GM18505 (cell line): ENCODE measurements around the gene NEXMIF.
"Not testable (repeated sequence)": the region's sequence is repeated elsewhere in the genome, so short reads cannot be mapped to it uniquely, and the experiment has no call there.

Source experiments
- ATAC-seq: cut with Tn5 transposase; IDR thresholded peaks from one replicate; pipeline ENCODE4 v1.9.1; 2021; ENCODE audit not compliant: unreplicated experiment
- POLR2A ChIP-seq: IDR thresholded peaks from 4 replicates; pipeline ENCODE4 v1.6.1; 2011; ENCODE audit warnings: borderline replicate concordance; ENCODE audit not compliant: insufficient read depth, insufficient read length; ENCODE audit errors: extremely low read depth

NEXMIF gene

GRCh38 chrX:74890676-74891430, 34.4 kb downstream of the NEXMIF start:
- no peak for TF ChIP-seq POLR2A
- ATAC-seq: peak; percentile 98

GRCh38 chrX:74882383-74882782, 42.9 kb downstream of the NEXMIF start:
- ATAC-seq: not testable (repeated sequence)

GRCh38 chrX:74865725-74866124, 59.5 kb downstream of the NEXMIF start:
- ATAC-seq: no peak
- TF ChIP-seq POLR2A: no peak

- no peak for ATAC-seq
These were observed 72.0 kb downstream of the NEXMIF start for GRCh38 chrX:74853255-74853654.

GRCh38 chrX:74835566-74835965, 89.7 kb downstream of the NEXMIF start:
- no peak for ATAC-seq
- TF ChIP-seq POLR2A: no peak

More at GRCh38 chrX:74853255-74853654, 72.0 kb downstream of the NEXMIF start:
- TF ChIP-seq POLR2A: no peak

- not testable (repeated sequence) for ATAC-seq
These were observed 105.5 kb downstream of the NEXMIF start for GRCh38 chrX:74819797-74820196.

- no peak for ATAC-seq
- TF ChIP-seq POLR2A: no peak
These were observed 110.6 kb downstream of the NEXMIF start for GRCh38 chrX:74814681-74815080.

GRCh38 chrX:74804574-74804973, 120.7 kb downstream of the NEXMIF start:
- no peak for TF ChIP-seq POLR2A

GRCh38 chrX:74800062-74800461, 125.2 kb downstream of the NEXMIF start:
- no peak for TF ChIP-seq POLR2A
- ATAC-seq: no peak

More at GRCh38 chrX:74804574-74804973, 120.7 kb downstream of the NEXMIF start:
- no peak for ATAC-seq

GRCh38 chrX:74797338-74797887, 127.8 kb downstream of the NEXMIF start:
- TF ChIP-seq POLR2A: no peak
- no peak for ATAC-seq

- no peak for TF ChIP-seq POLR2A
- ATAC-seq: no peak
These were observed 136.6 kb downstream of the NEXMIF start for GRCh38 chrX:74788545-74789086.

GRCh38 chrX:74784629-74785028, 140.6 kb downstream of the NEXMIF start:
- no peak for TF ChIP-seq POLR2A
- no peak for ATAC-seq

GRCh38 chrX:74781507-74782034, 143.7 kb downstream of the NEXMIF start:
- ATAC-seq: peak; percentile 70
- no peak for TF ChIP-seq POLR2A

- no peak for TF ChIP-seq POLR2A
- ATAC-seq: no peak
These were observed 146.1 kb downstream of the NEXMIF start for GRCh38 chrX:74779175-74779574.
